ENCODE measurements around the gene WWC2.

Gene WWC2

GRCh38 chr4:183098723-183099536 lies at the start of gene WWC2:
Gene WWC2 (plus strand): TSS chr4:183099257. CDS start chr4:183099492, 235 bp downstream.
- H3K36me3 Mint-ChIP-seq, result no peaks in the 10 kb centered on the region
- H3K9me3 Mint-ChIP-seq, result no peaks in the 10 kb centered on the region
- H3K27me3 Mint-ChIP-seq, result peaks cover 1% of the 10 kb centered on the region
- peaks cover 24% of the 10 kb centered on the region for H3K4me1 Mint-ChIP-seq
- H3K4me3 Mint-ChIP-seq, result peak within 1 kb of the TSS; percentile 74
- no peak within 1 kb of the TSS for H3K27ac Mint-ChIP-seq

- Mint-ChIP-seq H3K4me1 (no peaks in the 10 kb centered on the region), H3K9me3 (no peaks in the 10 kb centered on the region), H3K36me3 (no peaks in the 10 kb centered on the region), H3K27me3 (peaks cover 13% of the 10 kb centered on the region), H3K27ac (no peak overlapping the region), H3K4me3 (no peak overlapping the region)
These were observed 45.4 kb upstream of the WWC2 start for GRCh38 chr4:183053681-183054080.

GRCh38 chr4:183057255-183057654 lies 41.8 kb upstream of the WWC2 start:
- no peak overlapping the region for H3K4me3 Mint-ChIP-seq

GRCh38 chr4:183059797-183060196 lies 39.3 kb upstream of the WWC2 start:
- H3K4me1 Mint-ChIP-seq, result no peaks in the 10 kb centered on the region
- H3K36me3 Mint-ChIP-seq, result no peaks in the 10 kb centered on the region
- no peaks in the 10 kb centered on the region for H3K9me3 Mint-ChIP-seq
- H3K27me3 Mint-ChIP-seq, result peaks cover 14% of the 10 kb centered on the region
- no peak overlapping the region for H3K4me3 Mint-ChIP-seq
- no peak overlapping the region for H3K27ac Mint-ChIP-seq

More at GRCh38 chr4:183057255-183057654, 41.8 kb upstream of the WWC2 start:
- no peaks in the 10 kb centered on the region for H3K4me1 Mint-ChIP-seq
- no peak overlapping the region for H3K27ac Mint-ChIP-seq
- peaks cover 10% of the 10 kb centered on the region for H3K27me3 Mint-ChIP-seq
- H3K36me3 Mint-ChIP-seq, result no peaks in the 10 kb centered on the region
- H3K9me3 Mint-ChIP-seq, result no peaks in the 10 kb centered on the region

GRCh38 chr4:183068502-183068901 lies 30.6 kb upstream of the WWC2 start:
- H3K36me3 Mint-ChIP-seq, result peaks cover 2% of the 10 kb centered on the region
- peaks cover 5% of the 10 kb centered on the region for H3K9me3 Mint-ChIP-seq
- H3K27me3 Mint-ChIP-seq, result peaks cover 1% of the 10 kb centered on the region
- no peak overlapping the region for H3K27ac Mint-ChIP-seq
- H3K4me1 Mint-ChIP-seq, result no peaks in the 10 kb centered on the region
- no peak overlapping the region for H3K4me3 Mint-ChIP-seq

GRCh38 chr4:183071222-183071621 lies 27.8 kb upstream of the WWC2 start:
- Mint-ChIP-seq H3K9me3 (peaks cover 5% of the 10 kb centered on the region), H3K27me3 (peaks cover 2% of the 10 kb centered on the region), H3K4me3 (no peak overlapping the region), H3K4me1 (no peaks in the 10 kb centered on the region), H3K27ac (peak overlapping the region; percentile 20), H3K36me3 (peaks cover 2% of the 10 kb centered on the region)

GRCh38 chr4:183072176-183072575 lies 26.9 kb upstream of the WWC2 start:
- Mint-ChIP-seq H3K4me3 (no peak overlapping the region), H3K4me1 (no peaks in the 10 kb centered on the region), H3K9me3 (peaks cover 5% of the 10 kb centered on the region), H3K27ac (no peak overlapping the region), H3K36me3 (peaks cover 2% of the 10 kb centered on the region), H3K27me3 (peaks cover 2% of the 10 kb centered on the region)

GRCh38 chr4:183073838-183074145 lies 25.3 kb upstream of the WWC2 start:
- Mint-ChIP-seq H3K4me1 (no peaks in the 10 kb centered on the region), H3K27ac (no peak overlapping the region), H3K36me3 (peaks cover 2% of the 10 kb centered on the region), H3K9me3 (no peaks in the 10 kb centered on the region), H3K27me3 (peaks cover 2% of the 10 kb centered on the region), H3K4me3 (no peak overlapping the region)

GRCh38 chr4:183074288-183074990 lies 24.6 kb upstream of the WWC2 start:
- H3K27ac Mint-ChIP-seq, result peak overlapping the region; percentile 15
- H3K27me3 Mint-ChIP-seq, result peaks cover 2% of the 10 kb centered on the region
- no peaks in the 10 kb centered on the region for H3K4me1 Mint-ChIP-seq
- H3K4me3 Mint-ChIP-seq, result no peak overlapping the region
- H3K9me3 Mint-ChIP-seq, result no peaks in the 10 kb centered on the region
- peaks cover 2% of the 10 kb centered on the region for H3K36me3 Mint-ChIP-seq

GRCh38 chr4:183078634-183079033 lies 20.4 kb upstream of the WWC2 start:
- no peak overlapping the region for H3K27ac Mint-ChIP-seq
- peaks cover 2% of the 10 kb centered on the region for H3K27me3 Mint-ChIP-seq
- no peak overlapping the region for H3K4me3 Mint-ChIP-seq
- no peaks in the 10 kb centered on the region for H3K9me3 Mint-ChIP-seq
- no peaks in the 10 kb centered on the region for H3K4me1 Mint-ChIP-seq
- H3K36me3 Mint-ChIP-seq, result no peaks in the 10 kb centered on the region

- Mint-ChIP-seq H3K36me3 (no peaks in the 10 kb centered on the region), H3K9me3 (no peaks in the 10 kb centered on the region), H3K4me1 (no peaks in the 10 kb centered on the region), H3K4me3 (no peak overlapping the region), H3K27me3 (no peaks in the 10 kb centered on the region), H3K27ac (no peak overlapping the region)
These were observed 18.5 kb upstream of the WWC2 start for GRCh38 chr4:183080372-183081115.

GRCh38 chr4:183081116-183081469 lies 18.0 kb upstream of the WWC2 start:
- H3K27me3 Mint-ChIP-seq, result no peaks in the 10 kb centered on the region
- H3K4me3 Mint-ChIP-seq, result no peak overlapping the region
- no peak overlapping the region for H3K27ac Mint-ChIP-seq
- no peaks in the 10 kb centered on the region for H3K4me1 Mint-ChIP-seq
- no peaks in the 10 kb centered on the region for H3K9me3 Mint-ChIP-seq
- H3K36me3 Mint-ChIP-seq, result no peaks in the 10 kb centered on the region

GRCh38 chr4:183082053-183082452 lies 17.0 kb upstream of the WWC2 start:
- Mint-ChIP-seq H3K4me3 (no peak overlapping the region), H3K27ac (no peak overlapping the region), H3K9me3 (no peaks in the 10 kb centered on the region), H3K4me1 (no peaks in the 10 kb centered on the region), H3K36me3 (no peaks in the 10 kb centered on the region), H3K27me3 (no peaks in the 10 kb centered on the region)

GRCh38 chr4:183094393-183095198 lies 4.5 kb upstream of the WWC2 start:
- no peaks in the 10 kb centered on the region for H3K9me3 Mint-ChIP-seq
- peaks cover 1% of the 10 kb centered on the region for H3K27me3 Mint-ChIP-seq
- no peaks in the 10 kb centered on the region for H3K36me3 Mint-ChIP-seq
- no peak overlapping the region for H3K4me3 Mint-ChIP-seq
- no peak overlapping the region for H3K27ac Mint-ChIP-seq
- H3K4me1 Mint-ChIP-seq, result peaks cover 13% of the 10 kb centered on the region

- H3K27me3 Mint-ChIP-seq, result peaks cover 1% of the 10 kb centered on the region
- no peak overlapping the region for H3K27ac Mint-ChIP-seq
- no peak overlapping the region for H3K4me3 Mint-ChIP-seq
These were observed 3.9 kb upstream of the WWC2 start for GRCh38 chr4:183095199-183095512.

More at GRCh38 chr4:183095199-183095512, 3.9 kb upstream of the WWC2 start:
- H3K36me3 Mint-ChIP-seq, result no peaks in the 10 kb centered on the region
- no peaks in the 10 kb centered on the region for H3K9me3 Mint-ChIP-seq
- peaks cover 13% of the 10 kb centered on the region for H3K4me1 Mint-ChIP-seq
